ENCODE data around the gene LUC7L. TPM values are rescaled to one million over a fixed set of nuclear protein-coding genes. Genes with fewer than 3 reads are reported as not detected.

LUC7L gene
- total RNA-seq, 4 donors from 2014 or later = 38.4 to 111 (median 43.5) TPM

DNA sequence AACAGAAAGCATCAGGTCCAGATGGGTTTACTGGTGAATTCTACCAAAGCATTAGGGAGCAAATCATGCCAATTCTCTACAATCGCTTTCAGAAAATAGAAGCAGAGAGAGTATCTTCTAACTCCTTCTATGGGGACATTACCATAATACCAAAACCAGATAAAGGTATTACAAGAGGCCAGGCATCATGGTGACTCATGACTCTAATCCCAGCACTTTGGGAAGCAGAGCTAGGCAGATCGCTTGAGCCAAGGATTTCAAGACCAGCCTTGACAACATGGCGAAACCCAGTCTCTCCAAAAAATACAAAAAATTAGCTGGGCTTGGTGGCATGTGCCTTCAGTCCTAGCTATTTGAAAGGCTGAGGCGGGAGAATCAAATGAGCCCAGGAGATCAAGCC lies 26.0 kb downstream of the LUC7L start:
- WGBS, 2 donors = 92 to 98% methylated on average over 4 of the region's 4 CpGs
- no peak overlapping the region for H3K4me3 ChIP-seq (ENCODE audit: low read depth, poor library complexity, severe bottlenecking)
- intact Hi-C loops (cut with DNase I; ENCODE audit: low total_unique reads) = no loop called here
- TF ChIP-seq, protein P1, sequence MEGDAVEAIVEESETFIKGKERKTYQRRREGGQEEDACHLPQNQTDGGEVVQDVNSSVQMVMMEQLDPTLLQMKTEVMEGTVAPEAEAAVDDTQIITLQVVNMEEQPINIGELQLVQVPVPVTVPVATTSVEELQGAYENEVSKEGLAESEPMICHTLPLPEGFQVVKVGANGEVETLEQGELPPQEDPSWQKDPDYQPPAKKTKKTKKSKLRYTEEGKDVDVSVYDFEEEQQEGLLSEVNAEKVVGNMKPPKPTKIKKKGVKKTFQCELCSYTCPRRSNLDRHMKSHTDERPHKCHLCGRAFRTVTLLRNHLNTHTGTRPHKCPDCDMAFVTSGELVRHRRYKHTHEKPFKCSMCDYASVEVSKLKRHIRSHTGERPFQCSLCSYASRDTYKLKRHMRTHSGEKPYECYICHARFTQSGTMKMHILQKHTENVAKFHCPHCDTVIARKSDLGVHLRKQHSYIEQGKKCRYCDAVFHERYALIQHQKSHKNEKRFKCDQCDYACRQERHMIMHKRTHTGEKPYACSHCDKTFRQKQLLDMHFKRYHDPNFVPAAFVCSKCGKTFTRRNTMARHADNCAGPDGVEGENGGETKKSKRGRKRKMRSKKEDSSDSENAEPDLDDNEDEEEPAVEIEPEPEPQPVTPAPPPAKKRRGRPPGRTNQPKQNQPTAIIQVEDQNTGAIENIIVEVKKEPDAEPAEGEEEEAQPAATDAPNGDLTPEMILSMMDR (IDR thresholded peaks at IDR 0.05) = no peak
- no peak for TF ChIP-seq POLR2A (IDR thresholded peaks at IDR 0.05)
- no peak for DNase-seq (ENCODE audit: low spot score in 2 of 2)

DNA sequence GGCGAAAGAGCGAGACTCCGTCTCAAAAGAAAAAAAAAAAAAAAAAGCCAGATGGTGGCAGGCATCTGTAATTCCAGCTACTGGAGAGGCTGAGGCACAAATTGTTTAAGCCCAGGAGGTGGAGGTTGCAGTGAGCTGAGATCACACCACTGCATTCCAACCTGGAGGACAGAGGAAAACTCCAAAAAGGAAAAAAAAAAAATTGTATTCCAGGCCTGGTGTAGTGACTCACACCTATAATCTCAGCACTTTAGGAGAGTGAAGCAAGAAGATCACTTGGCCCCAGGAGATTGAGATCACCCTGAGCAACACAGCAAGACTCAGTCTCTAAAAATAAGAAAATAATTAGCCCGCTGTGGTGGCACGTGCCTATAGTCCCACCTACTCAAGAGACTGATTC lies 28.9 kb downstream of the LUC7L start:
- no peak for DNase-seq (ENCODE audit: low spot score in 2 of 2)
- H3K4me3 ChIP-seq (ENCODE audit: low read depth, poor library complexity, severe bottlenecking) = no peak overlapping the region
- intact Hi-C loops (cut with DNase I; ENCODE audit: low total_unique reads) = no loop called here
- 81 to 90% methylated on average over 5 of the region's 5 CpGs for WGBS, 2 donors
- TF ChIP-seq POLR2A (IDR thresholded peaks at IDR 0.05) = no peak
- TF ChIP-seq, protein P1 (IDR thresholded peaks at IDR 0.05) = no peak

DNA sequence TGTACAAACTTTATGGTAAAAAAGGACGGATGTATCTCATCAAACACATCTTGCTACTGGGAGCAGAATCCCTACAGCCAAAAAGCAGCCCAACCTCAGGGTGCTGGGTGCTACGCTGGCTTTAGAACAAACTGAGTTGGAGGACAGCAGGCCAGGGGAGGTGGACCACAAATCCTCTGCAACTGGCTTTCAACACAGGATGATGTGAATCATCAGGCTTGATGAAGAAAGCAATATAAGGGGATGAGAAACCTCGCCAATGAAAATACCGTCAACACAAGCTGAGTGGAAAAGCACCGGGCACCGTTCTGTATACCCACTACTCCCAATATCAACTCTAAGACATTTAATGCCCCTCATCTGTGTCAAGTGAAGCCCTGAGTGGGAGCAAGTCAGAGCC lies 34.7 kb downstream of the LUC7L start:
- DNase-seq (ENCODE audit: low spot score in 2 of 2) = no peak
- 94 to 96% methylated on average over 6 of the region's 6 CpGs for WGBS, 2 donors
- intact Hi-C loops (cut with DNase I; ENCODE audit: low total_unique reads) = no loop called here
- H3K4me3 ChIP-seq (ENCODE audit: low read depth, poor library complexity, severe bottlenecking) = no peak overlapping the region
- no peak for TF ChIP-seq POLR2A (IDR thresholded peaks at IDR 0.05)
- TF ChIP-seq, protein P1 (IDR thresholded peaks at IDR 0.05) = no peak

DNA sequence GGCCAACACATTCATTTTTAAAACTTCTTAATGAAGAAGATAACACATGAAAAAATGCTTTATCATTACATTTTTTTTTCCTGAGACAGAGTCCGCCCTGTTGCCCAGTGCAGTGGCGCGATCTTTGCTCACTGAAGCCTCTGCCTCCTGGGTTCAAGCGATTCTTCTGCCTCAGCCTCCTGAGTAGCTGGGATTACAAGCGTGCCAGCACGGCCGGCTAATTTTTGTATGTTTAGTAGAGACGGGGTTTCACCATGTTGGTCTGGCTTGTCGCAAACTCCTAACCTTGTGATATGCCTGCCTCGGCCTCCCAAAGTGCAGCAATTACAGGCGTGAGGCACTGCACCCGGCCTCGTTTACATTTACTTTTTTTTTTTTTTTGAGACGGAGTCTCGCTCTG lies 35.8 kb downstream of the LUC7L start:
- intact Hi-C loops (cut with DNase I; ENCODE audit: low total_unique reads) = no loop called here
- no peak overlapping the region for H3K4me3 ChIP-seq (ENCODE audit: low read depth, poor library complexity, severe bottlenecking)
- WGBS, 2 donors = 92 to 94% methylated on average over 15 of the region's 15 CpGs
- no peak for DNase-seq (ENCODE audit: low spot score in 2 of 2)
- TF ChIP-seq POLR2A (IDR thresholded peaks at IDR 0.05) = no peak
- TF ChIP-seq, protein P1 (IDR thresholded peaks at IDR 0.05) = no peak

DNA sequence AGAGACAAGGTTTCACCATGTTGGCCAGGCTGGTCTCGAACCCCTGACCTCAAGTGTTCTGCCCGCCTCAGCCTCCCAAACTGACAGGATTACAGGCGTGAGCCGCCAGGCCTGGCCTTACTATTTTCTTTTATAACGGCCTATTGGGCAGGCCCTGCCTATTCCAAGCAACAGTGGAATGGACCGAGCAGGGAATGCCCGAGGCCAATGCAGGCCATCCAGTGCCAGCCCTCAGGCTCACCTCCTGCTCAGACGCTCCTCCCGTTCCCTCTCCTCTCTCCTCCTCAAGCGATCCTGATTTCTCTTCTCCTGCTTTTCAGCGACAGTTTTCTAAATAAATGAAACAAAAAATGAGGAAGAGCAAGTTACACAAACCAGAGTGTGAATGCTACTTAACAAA lies 36.6 kb downstream of the LUC7L start:
- 96 to 97% methylated on average over 11 of the region's 11 CpGs for WGBS, 2 donors
- TF ChIP-seq, protein P1 (IDR thresholded peaks at IDR 0.05) = no peak
- TF ChIP-seq POLR2A (IDR thresholded peaks at IDR 0.05) = no peak
- no peak overlapping the region for H3K4me3 ChIP-seq (ENCODE audit: low read depth, poor library complexity, severe bottlenecking)
- no peak for DNase-seq (ENCODE audit: low spot score in 2 of 2)
- intact Hi-C loops (cut with DNase I; ENCODE audit: low total_unique reads) = no loop called here

DNA sequence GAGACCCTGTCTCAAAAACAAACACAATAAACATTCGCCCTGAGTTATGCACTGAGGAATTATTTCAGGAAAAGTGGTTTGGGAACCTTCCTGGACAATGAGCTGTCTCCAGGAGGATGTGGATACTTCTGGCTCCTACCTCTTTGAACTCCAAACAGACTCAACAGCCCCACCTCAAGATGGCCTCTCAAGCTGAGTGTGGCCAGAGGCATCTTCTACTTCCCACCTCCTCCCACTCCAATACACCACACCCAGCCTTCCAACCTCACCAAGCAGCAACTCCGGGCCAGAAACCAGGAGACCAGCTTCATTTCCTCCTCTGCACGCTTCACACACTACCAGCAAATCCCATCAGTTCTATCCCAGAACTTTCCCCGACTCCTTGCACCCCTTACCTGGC lies 37.4 kb downstream of the LUC7L start:
- DNase-seq (ENCODE audit: low spot score in 2 of 2) = no peak
- TF ChIP-seq POLR2A (IDR thresholded peaks at IDR 0.05) = no peak
- TF ChIP-seq, protein P1 (IDR thresholded peaks at IDR 0.05) = no peak
- H3K4me3 ChIP-seq (ENCODE audit: low read depth, poor library complexity, severe bottlenecking) = no peak overlapping the region
- intact Hi-C loops (cut with DNase I; ENCODE audit: low total_unique reads) = no loop called here
- WGBS, 2 donors = 89 to 90% methylated on average over 4 of the region's 4 CpGs

All from lower leg skin (tissue), 4 donors.